GM23248 (cell line): Measurements from ENCODE around the gene CFAP299.

Experiments used
- EZH2 ChIP-seq: fragments of 200-600 bp; sonication (generic); IDR thresholded peaks from 2 replicates; pipeline ENCODE4 v1.6.1; 2018; ENCODE audit warnings: antibody characterized with exemption, mild to moderate bottlenecking; ENCODE audit not compliant: insufficient read depth, poor library complexity, severe bottlenecking
- EZH2phosphoT487 ChIP-seq: fragments of 200-600 bp; sonication (generic); IDR thresholded peaks from 2 replicates; pipeline ENCODE4 v1.6.1; 2018; ENCODE audit warnings: antibody characterized with exemption, moderate library complexity, mild to moderate bottlenecking, low read depth; ENCODE audit not compliant: insufficient read depth

DNA sequence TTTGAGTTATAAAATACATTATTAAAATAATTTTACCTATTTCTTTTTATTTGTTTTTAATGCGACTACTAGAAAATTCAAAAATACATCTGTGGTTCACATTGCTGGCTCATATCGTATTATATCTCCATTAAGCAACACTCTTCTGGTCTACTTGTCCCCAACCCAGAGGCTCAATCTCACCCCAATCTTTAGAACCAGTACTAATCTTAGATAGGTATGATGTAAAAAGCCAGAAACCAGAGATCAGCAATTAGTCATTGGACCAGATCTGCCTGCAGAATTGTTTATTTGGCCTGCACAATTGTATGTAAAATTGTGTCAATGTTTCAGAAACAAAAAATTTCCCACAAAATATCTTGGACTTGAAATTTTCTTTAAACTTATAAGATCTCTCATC lies 539.4 kb downstream of the CFAP299 start:
- TF ChIP-seq EZH2phosphoT487: no peak
- no peak for TF ChIP-seq EZH2
